ENCODE data around the gene LY86.
"Not testable (repeated sequence)": the region's sequence is repeated elsewhere in the genome, so short reads cannot be mapped to it uniquely, and the experiment has no call there.

The LY86 gene

DNA sequence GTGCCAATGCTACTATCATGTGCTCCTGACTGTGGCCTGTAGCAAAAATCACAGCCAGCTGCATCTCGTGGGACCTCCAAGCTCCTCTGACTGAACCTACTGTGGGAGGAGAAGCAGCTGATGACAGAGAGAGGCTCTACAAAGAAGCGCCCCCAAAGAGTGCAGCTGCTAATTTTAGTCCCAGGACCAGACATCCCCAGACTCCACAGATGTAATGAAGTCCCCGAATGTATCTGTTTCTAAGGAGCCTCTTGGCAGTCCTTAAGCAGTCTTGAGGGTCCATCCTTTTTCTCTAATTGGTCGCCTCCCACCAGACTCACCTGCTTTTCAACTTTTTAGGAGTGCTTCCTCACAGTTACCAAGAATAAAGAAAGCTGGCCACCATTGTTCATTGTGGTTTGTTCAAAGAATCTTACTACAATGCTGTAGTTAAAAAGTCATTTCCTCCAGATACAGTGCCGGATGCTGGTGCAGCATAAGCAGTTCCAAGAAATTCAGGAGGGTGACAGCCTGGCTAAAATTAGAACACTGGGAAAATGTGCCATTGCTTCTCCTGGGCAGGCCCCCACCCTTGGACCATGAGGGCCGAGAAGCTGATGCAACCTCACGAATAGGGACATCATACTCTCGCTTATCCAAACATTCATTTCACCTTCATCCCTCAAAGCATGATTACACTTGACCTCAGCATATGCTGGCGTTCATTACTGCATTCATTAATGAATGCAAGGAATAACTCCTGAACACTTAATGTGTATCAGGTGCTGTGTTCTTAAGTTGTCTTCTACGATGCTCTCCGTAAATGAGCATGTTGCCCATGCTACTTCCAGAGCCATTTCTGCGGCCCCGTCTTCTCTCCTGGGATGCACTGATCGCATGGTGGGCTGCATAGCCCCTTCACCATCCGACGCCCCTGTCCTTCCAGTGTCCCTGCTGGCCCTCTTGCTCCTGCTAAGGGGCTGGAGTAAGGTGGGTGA lies 66.4 kb downstream of the LY86 start:
- DNase-seq (ENCODE audit: low read depth) = no peak

- no peak for DNase-seq (ENCODE audit: low read depth)
Measured at GRCh38 chr6:6655805-6656251, 67.3 kb downstream of the LY86 start.

DNA sequence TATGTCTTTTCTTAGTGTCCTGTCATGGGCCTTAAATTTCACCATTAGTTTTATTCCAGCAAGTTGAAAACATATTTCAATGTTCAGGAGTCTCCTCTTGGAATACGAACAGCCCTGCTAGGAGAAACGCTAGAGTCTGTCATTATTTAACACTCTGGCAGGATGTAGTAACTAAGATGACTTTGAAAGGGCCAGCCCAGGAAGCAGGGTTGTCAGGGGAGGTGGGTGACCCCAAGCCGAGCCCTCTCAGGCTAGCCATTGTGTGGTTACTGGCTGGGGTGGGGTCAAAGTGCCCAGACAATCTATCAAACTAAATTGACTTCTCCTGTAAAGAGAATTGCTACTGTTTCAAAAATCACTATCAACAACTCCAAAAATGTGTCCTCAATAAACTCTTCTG lies 67.8 kb downstream of the LY86 start:
- DNase-seq (ENCODE audit: low read depth) = no peak

DNA sequence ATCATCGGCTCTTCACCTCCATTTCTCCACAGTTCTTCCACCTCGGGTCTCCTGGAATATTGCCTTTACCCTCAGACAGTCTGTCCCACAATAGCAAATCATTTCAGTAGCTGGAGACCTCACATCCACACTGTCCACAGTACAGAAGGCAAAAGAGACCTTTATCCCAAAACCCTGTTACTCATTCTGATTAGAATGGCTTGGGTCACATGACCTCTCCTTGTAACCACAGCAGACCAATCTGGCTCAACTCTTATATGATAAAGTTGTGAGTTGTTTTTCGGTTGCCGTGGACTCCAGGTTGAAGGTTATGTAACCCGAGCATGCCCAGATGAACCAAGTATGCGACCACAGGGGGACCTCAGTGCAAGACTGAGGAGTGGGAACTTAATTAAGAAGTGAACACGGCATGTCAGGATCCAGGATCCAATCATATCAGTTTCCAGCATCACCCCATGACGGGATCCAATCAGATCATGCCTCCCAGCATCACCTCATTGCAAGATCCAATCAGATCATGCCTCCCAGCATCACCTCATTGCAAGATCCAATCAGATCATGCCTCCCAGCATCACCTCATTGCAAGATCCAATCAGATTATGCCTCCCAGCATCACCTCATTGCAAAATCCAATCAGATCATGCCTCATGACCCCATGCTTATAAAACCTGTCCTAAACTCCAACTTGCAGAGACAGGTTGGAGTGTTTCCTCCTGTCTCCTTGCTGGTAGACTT lies 68.7 kb downstream of the LY86 start:
- no peak for DNase-seq (ENCODE audit: low read depth)

- DNase-seq (ENCODE audit: low read depth) = no peak
Measured at GRCh38 chr6:6657820-6658217, 69.3 kb downstream of the LY86 start.

GRCh38 chr6:6659600-6660327 lies 71.2 kb downstream of the LY86 start:
- no peak for DNase-seq (ENCODE audit: low read depth)

DNA sequence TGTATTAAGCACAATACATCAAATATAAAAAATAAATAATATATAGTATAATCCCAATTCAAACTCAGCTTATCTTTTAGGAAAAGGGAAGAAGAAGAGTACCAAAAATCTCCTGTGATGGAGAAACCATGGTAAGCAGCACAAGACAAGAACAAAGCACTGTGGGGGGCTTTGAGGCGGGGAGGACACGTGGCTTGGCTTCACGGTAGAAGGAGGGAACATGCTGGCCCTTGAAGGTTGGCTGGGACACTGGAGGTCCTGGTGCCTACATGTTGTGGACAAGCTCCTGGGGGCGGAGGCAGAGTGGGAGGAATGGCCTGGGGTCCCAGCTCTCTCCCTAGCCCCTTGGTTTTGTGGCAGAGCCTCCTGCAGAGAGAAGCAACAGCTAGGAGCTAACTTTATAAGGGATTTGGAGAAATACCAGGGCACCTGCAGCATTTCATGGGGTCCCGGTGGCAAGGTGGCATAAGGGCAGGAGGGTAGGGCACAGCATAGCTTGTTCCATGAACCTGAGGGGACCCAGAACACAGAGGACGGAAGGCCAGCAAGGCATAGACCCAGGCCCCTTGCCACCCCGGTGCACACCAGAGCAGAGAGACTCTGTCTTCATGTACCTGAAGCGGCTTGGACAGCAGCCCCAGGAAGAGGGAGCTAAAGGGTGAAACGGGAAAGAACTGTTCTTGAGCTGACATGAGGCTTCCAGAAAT lies 72.0 kb downstream of the LY86 start:
- DNase-seq (ENCODE audit: low read depth) = no peak

DNA sequence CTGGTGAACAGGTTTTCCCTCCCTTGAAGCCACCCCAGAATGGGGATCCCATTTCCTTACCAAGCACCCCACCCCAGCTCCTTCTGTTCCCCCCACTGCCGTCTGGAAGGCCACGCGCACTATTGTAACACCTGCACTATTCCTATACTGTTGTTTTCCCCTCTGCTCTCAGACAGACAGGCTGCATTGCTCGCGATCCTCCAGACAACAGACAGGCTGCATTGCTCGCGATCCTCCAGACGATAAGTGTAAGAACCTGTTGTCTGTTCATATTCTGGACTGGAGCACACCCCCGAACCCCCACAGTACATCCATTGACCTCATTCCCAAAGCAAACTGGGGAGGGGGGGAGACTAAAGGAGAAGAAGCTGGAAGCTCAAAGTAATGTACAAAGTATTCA lies 72.7 kb downstream of the LY86 start:
- no peak for DNase-seq (ENCODE audit: low read depth)

GRCh38 chr6:6661684-6662083 lies 73.2 kb downstream of the LY86 start:
- peak; percentile 42 for DNase-seq (ENCODE audit: low read depth)

DNA sequence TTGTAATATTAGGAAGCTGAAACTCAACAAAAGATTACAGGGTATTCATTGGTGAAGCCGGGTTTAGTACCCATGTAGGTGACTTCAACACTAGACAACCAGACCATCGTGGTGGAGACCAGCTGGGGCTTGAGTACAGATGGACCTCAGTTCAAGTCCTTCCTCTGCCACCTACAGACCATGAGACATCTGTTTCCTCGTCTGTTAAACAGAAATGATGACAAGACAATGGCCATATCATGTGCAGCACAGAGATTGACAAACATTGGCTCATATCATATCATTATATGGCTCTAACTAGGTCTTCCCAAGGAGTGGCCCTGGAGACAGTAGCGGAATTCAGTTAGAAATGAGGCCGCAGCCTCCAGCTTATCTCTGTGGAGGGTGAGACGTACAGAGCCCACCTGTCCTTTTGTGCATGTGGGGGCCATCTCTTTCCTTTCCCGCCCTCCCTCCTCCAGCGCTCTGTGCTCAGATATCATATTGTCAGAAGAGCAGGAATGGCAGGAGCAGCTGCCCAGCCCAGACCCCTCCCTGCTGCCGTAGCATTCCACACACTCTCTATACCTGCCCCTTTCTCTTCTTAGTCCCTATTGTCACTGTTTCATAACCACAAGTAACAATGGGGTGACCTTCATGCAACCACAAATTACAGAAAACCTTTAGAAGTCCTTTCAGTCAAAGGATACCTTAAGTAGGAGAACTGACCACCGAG lies 75.1 kb downstream of the LY86 start:
- DNase-seq (ENCODE audit: low read depth) = no peak

DNA sequence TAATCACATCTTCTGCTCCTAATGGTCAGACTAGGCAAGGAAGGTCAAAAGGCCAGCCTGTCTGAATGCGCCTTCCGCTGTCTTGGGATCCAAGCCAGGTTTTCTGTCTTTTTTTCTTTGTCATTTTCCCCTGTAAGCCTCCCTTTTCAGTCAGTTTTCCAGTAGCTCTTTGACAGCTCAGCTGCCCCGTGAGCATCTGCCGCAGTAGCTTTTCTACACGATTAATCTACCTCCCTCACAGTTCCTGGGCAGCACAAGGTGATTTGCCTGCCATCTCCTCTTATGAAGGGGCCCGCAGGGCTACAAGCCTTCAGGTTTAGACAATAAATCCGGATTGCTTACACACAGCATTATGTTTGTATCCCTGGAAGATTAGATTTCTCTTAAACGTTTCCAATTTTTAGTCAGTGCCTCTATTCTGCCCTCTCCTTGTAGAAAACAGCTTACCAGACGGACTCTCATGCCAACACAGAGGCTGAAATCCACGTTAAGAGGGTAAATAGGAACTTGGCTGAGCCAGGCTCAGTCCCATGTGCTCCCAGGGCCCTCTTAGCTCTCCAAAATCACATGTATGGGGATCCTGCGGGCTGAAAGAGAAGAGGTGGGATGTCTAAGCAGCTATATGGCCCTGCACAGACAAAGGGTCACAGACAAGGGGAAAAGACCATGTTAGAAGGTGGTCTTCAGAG lies 77.2 kb downstream of the LY86 start:
- no peak for DNase-seq (ENCODE audit: low read depth)

GRCh38 chr6:6670150-6670549 lies 81.6 kb downstream of the LY86 start:
- not testable (repeated sequence) for DNase-seq (ENCODE audit: low read depth)

DNA sequence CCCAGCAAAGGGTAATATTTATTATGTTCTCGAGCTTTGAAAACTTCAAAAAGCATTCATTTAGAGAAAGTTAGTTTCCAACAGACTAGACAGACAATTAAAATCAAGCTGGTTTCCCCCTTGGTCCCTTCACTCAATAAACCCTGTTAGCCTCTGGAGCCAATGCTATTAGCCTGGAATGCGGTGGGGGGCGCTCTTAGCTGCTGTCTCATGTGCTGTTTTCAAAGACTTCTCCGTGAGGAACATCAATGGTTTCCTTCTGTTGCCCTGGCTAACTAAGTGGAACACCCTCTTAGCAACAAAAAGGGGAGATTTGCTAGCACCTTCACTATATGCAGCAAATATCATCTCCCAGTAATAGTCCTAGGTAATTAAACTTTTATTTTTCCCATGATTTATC lies 86.4 kb downstream of the LY86 start:
- no peak for DNase-seq (ENCODE audit: low read depth)

GRCh38 chr6:6676910-6677441 lies 88.5 kb downstream of the LY86 start:
- DNase-seq (ENCODE audit: low read depth) = peak; percentile 66

DNA sequence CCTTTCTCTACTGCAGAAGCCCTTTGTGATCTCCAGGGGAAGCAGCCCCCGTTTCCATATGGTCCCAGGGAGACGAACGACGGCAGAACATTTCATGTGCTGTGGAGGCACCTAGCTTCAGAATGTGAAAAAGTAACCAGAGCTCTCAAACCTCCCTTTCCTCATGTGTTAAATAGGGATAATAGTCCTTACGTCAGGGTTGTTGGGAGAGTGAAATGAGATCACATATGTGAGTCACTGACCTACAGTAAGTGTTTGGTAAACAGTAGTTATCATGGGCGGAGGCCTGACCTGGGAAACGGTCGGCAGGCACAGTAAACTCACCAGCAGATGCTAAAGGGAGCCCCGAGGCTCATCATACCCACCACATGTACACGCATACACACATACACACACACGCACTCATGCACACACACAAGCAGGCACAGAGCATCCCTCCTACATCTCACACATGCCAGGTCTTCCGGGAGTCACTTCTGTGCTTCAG lies 89.7 kb downstream of the LY86 start:
- DNase-seq (ENCODE audit: low read depth) = peak; percentile 65

DNA sequence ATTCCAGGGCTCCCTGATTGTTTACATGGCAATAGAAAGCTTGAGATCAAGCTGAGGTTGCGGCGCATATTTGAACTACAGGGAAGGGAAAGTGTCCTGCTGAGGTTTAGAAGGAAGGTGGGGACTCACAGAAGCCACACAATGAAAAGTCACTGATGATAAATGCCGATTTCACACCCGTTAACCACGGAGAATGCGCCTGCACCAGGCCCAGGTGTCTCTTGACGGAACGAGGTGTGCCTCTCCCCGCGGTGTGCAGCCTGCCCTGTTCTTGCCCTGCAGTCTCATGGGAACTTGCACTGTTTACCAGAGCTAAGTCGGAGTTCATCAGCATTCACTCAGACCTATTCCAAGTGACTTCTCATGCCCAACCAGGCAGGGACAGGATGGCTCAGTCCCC lies 90.3 kb downstream of the LY86 start:
- no peak for DNase-seq (ENCODE audit: low read depth)

DNA sequence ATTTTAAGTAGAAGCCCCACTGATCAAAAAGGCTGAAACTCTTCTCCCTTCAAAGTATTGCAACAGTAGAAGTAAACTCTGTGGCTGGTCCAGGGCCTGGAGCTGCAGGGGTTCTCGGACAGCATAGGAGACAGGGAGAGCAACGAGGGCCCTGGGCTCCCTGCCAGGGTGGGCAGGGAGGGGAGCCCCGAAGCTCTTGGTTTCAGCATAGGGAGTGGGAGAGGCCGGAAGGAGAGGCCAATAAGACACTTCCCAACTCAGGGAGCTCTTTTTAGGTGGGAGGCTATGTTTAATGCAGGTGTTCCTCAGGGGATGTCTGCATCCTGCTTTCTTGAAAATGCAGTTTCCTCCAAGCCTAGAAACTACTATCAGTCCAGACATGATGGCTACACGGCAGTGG lies 91.1 kb downstream of the LY86 start:
- DNase-seq (ENCODE audit: low read depth) = no peak

GRCh38 chr6:6680526-6680925 lies 92.0 kb downstream of the LY86 start:
- DNase-seq (ENCODE audit: low read depth) = no peak

DNA sequence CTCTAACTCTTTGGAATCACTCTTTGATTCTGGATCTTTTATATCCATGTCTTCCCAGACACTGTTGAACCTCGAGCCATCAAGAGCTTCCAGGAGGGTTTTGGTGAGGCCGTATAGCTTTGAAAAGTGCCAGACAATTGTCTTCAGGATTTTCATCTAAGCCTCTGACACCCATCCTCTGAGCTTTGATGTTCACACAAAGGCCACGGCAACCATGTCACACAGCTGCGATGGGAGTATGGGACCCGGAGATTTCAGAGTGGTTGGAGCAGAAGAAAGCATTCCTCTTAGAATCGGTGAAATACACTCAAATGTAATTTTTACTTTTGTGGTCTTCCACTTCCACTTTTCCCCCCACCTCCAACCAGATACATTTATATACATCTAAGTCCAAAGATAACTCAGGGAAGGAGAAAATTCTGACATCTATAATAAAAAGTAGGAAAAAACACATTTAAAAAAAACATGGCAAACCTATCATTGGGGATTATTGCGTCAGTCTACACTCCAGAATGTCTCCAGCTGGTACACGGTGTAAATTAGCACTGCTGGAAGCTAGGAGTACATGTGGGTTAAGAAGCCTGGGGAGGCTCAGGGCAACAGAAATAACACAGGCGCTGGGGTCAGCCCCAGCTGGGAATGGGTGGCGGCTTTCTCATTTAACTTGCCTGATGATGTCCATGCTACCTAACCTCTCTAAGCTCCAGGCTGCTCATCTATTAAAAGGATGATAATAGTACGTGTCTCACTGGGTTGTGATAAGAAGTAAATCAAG lies 92.7 kb downstream of the LY86 start:
- no peak for DNase-seq (ENCODE audit: low read depth)
